ENCODE results near the gene PTPN14.
"Not testable (repeated sequence)": the region's sequence is repeated elsewhere in the genome, so short reads cannot be mapped to it uniquely, and the experiment has no call there.

PTPN14 gene

GRCh38 chr1:214581785-214582184 lies 30.4 kb upstream of the PTPN14 start:
- DNase-seq (ENCODE audit: extremely low spot score) = no peak
- TF ChIP-seq CTCF (IDR thresholded peaks at IDR 0.05; ENCODE audit: control extremely low read depth, extremely low read depth, low read depth, missing control alignments) = no peak
- CTCF ChIA-PET = interaction anchor here (1.5 to 12.2 kb wide), 6 partner anchors 12 to 320 kb away, joined by 4 to 144 read pairs (median 4); no protein-coding TSS in a partner anchor
- POLR2A ChIA-PET = no interaction called here

DNA sequence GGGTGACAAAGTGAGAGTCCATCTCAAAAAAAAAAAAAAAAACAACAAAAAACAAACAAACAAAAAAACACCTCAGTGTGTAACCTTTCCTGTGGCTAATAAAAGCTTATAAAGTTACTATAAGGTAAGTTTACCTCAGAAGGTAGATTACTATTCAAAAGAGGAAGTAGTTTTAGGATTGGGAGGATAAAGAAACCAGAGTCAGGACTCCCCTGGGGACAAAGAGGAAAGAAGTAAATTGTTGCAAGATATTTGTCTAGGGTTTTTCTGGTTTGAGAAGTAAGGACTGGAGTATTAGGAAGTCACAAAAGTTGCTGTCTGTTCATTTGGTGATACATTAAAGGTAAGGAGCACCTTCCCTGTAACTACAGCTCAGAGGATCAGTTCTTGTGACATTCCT lies 27.8 kb upstream of the PTPN14 start:
- ChIA-PET POLR2A (no interaction called here), CTCF (interaction anchor here (11.8 to 12.2 kb wide), 2 partner anchors 9 to 248 kb away, joined by 83 to 144 read pairs; no protein-coding TSS in a partner anchor)
- no peak for TF ChIP-seq CTCF (IDR thresholded peaks at IDR 0.05; ENCODE audit: control extremely low read depth, extremely low read depth, low read depth, missing control alignments)
- DNase-seq (ENCODE audit: extremely low spot score) = no peak

GRCh38 chr1:214576120-214576519 lies 24.7 kb upstream of the PTPN14 start:
- CTCF ChIA-PET = interaction anchor here (1.2 kb wide), 1 partner anchor 9 kb away, joined by 4 read pairs; no protein-coding TSS in a partner anchor
- DNase-seq (ENCODE audit: extremely low spot score); POLR2A ChIA-PET: not testable (repeated sequence)

DNA sequence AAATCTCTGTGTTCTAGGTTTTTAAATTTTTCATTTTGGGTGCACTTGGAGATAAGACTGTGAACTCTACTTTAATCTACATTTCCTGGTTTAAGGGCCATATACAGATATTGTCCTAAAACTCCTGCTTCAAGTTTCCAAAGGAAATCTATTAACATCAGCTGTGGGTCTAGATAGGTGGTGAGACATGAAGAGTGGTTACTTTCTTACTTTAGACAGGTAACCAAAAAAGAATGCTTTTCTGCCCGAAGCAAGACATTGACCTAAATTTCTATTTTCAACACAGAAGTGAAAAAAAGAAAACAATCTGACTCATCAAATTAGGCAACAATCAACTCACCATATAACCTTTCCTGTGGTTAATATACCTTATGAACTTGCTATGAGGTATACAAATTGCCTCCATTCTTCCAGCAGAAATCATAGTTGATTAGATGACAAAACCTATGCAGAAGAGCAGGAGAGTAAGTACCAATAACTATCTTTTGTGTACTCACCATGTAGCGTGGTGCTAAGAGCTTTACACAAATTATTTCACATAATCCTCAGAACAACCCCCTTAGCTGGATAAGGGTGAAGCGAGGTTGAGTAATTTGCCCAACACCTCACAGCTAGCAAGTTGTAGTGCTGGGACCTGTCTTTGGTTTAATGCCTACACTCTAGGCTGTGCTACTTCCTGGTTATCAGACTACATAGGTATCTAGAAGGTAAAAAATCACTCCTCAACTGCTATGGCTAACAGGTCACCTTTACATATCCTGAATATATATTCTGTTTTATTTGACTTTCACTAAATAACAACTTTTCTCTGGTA lies 23.4 kb upstream of the PTPN14 start:
- CTCF ChIA-PET = interaction anchor here (0.7 to 10.1 kb wide), 6 partner anchors 9 to 24 kb away, joined by 3 to 83 read pairs (median 3); no protein-coding TSS in a partner anchor
- no peak for DNase-seq (ENCODE audit: extremely low spot score)
- TF ChIP-seq CTCF (IDR thresholded peaks at IDR 0.05; ENCODE audit: control extremely low read depth, extremely low read depth, low read depth, missing control alignments) = no peak
- POLR2A ChIA-PET = no interaction called here

DNA sequence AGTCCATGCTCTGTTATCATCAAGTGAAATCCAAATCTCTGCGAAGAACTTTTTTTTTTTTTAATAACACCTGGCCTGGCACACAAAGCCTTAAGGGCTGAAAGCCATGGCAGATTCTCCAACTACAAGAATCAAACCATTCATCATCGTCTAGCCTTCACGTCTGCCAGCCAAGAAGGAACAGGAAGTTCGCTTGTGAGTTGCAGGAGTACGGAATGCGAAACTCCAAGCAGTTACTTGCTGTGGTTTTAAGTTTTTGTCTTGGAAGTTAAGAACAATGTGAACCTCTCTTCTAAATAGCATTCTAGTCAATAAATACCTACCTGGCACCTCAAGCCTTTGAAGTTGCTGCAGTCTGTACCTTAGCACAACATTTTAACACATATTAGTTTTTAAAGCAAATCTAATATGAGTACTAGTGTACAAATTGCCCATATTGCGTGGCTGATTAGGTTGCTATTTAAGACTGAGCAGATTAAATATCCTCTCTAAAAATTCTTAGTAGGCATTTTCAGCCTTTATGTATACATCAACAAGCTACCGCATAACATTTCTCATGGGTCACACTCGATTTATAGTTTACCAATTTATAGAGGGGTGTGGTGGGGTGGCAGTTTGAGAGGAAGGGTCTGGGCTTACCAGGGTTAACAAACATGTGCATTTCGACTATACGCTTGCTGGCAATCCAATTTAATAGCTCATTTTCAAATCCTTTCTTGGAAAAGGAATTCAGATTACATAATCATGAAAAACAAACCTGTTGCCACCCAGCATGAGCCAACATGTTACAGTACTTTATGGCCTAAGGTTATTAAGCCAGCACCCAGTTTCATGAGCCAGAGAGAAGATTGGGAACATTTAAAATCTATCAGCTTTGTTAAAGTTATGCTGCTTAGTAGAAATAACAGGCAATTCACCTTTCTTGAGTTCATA lies 22.2 kb upstream of the PTPN14 start:
- POLR2A ChIA-PET = no interaction called here
- CTCF ChIA-PET = interaction anchor here (0.9 to 10.1 kb wide), 2 partner anchors 10 to 25 kb away, joined by 3 to 83 read pairs; no protein-coding TSS in a partner anchor
- TF ChIP-seq CTCF (IDR thresholded peaks at IDR 0.05; ENCODE audit: control extremely low read depth, extremely low read depth, low read depth, missing control alignments) = no peak
- no peak for DNase-seq (ENCODE audit: extremely low spot score)

- ChIA-PET CTCF (interaction anchor here (10.1 kb wide), 1 partner anchor 13 kb away, joined by 83 read pairs; no protein-coding TSS in a partner anchor), POLR2A (no interaction called here)
- no peak for TF ChIP-seq CTCF (IDR thresholded peaks at IDR 0.05; ENCODE audit: control extremely low read depth, extremely low read depth, low read depth, missing control alignments)
- DNase-seq (ENCODE audit: extremely low spot score) = no peak
These were observed 19.9 kb upstream of the PTPN14 start for GRCh38 chr1:214571281-214571680.
